Loucy (cell line): Measurements from ENCODE around the gene PPM1N.

Experiments
- H2AFZ ChIP-seq: fragments of 200-600 bp; sonication (generic); 2 replicates; pipeline ENCODE4 v1.6.0; 2016; ENCODE audit warnings: antibody characterized with exemption, mild to moderate bottlenecking, low read length, moderate library complexity
- H3F3A ChIP-seq: fragments of 200-600 bp; 2 replicates; pipeline ENCODE4 v1.6.0; 2016; ENCODE audit warnings: antibody characterized with exemption, low read depth, mild to moderate bottlenecking
- H3K27me3 ChIP-seq: fragments of 200-600 bp; sonication (generic); 2 replicates; pipeline ENCODE4 v1.6.1; 2014; ENCODE audit warnings: low read length, mild to moderate bottlenecking; ENCODE audit not compliant: insufficient read depth, poor library complexity, severe bottlenecking
- H3K36me3 ChIP-seq: fragments of 200-600 bp; sonication (generic); 2 replicates; pipeline ENCODE4 v1.6.1; 2016; ENCODE audit warnings: low read length; ENCODE audit not compliant: insufficient read depth
- H3K4me1 ChIP-seq: fragments of 200-600 bp; sonication (generic); 2 replicates; pipeline ENCODE4 v1.5.1; 2014; ENCODE audit warnings: low read length, mild to moderate bottlenecking; ENCODE audit not compliant: insufficient read depth, poor library complexity, severe bottlenecking
- H3K4me2 ChIP-seq: fragments of 200-600 bp; sonication (generic); 2 replicates; pipeline ENCODE4 v1.6.0; 2014; ENCODE audit warnings: antibody characterized with exemption, low read length, low read depth, mild to moderate bottlenecking; ENCODE audit not compliant: poor library complexity, severe bottlenecking
- H3K4me3 ChIP-seq: fragments of 200-600 bp; sonication (generic); 2 replicates; pipeline ENCODE4 v1.5.1; 2014; ENCODE audit warnings: low read length, mild to moderate bottlenecking, mixed read lengths; ENCODE audit not compliant: poor library complexity, severe bottlenecking
- H3K79me2 ChIP-seq: fragments of 200-600 bp; sonication (generic); 2 replicates; pipeline ENCODE4 v1.6.1; 2014; ENCODE audit warnings: low read length; ENCODE audit not compliant: insufficient read depth
- H3K9ac ChIP-seq: fragments of 200-600 bp; sonication (generic); 2 replicates; pipeline ENCODE4 v1.6.0; 2014; ENCODE audit warnings: mild to moderate bottlenecking, low read depth, low read length, moderate library complexity; ENCODE audit not compliant: poor library complexity, severe bottlenecking
- H3K9me2 ChIP-seq: fragments of 200-600 bp; sonication (generic); replicated peaks from 2 replicates; pipeline ENCODE4 v1.6.1; 2016; ENCODE audit warnings: low read depth, low read length, mixed read lengths
- H3K9me3 ChIP-seq: fragments of 200-600 bp; sonication (generic); 2 replicates; pipeline ENCODE4 v1.6.1; 2014; ENCODE audit warnings: mild to moderate bottlenecking, antibody characterized with exemption, low read length, low read depth; ENCODE audit not compliant: insufficient read depth
- H4K20me1 ChIP-seq: fragments of 200-600 bp; sonication (generic); 2 replicates; pipeline ENCODE4 v1.6.0; 2014; ENCODE audit warnings: antibody characterized with exemption, low read length, mild to moderate bottlenecking; ENCODE audit not compliant: insufficient read depth, poor library complexity, severe bottlenecking
- EZH2phosphoT487 ChIP-seq: fragments of 200-600 bp; IDR thresholded peaks from 2 replicates; pipeline ENCODE4 v1.6.1; 2018; ENCODE audit warnings: antibody characterized with exemption, mild to moderate bottlenecking, moderate library complexity, borderline replicate concordance
- TF ChIP-seq, protein P1 (sequence below): fragments of 200-600 bp; sonication (generic); conservative IDR thresholded peaks from 2 replicates; pipeline ENCODE4 v1.5.1; 2014; ENCODE audit warnings: mild to moderate bottlenecking, antibody characterized with exemption, low read length

Gene PPM1N

DNA sequence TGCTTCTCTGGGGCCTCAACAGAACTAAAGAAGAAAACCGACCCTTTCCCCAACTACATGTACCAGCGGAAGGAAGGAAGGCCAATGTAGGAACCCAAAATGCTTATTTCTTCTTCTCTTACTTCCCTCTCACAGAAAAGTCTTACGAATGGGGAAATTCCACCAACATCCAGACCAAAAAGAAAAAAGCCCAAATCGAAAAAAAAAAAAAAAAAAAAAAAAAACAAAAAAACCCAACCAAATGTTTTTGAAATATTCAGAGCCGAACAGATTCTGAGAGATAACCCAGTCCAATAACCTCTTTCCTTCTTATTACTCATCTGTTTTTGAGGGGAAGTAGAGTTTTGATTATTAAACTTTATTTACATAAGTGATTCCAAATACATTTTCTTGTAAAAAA, 3.9 kb downstream of the PPM1N start:
- Histone ChIP-seq H3K9me2 (no peaks in the 10 kb centered on the region), H4K20me1 (no peaks in the 10 kb centered on the region), H3K4me1 (peaks cover 17% of the 10 kb centered on the region), H3K9me3 (no peaks in the 10 kb centered on the region), H3K9ac (no peak overlapping the region), H3K36me3 (no peaks in the 10 kb centered on the region), H2AFZ (no peak overlapping the region), H3K4me3 (no peak overlapping the region), H3F3A (no peaks in the 10 kb centered on the region), H3K4me2 (no peak overlapping the region), H3K79me2 (peaks cover 5% of the 10 kb centered on the region; the same call in 1 of the 2 replicates), H3K27me3 (no peaks in the 10 kb centered on the region)
- TF ChIP-seq EZH2phosphoT487, result no peak
- TF ChIP-seq, protein P1, sequence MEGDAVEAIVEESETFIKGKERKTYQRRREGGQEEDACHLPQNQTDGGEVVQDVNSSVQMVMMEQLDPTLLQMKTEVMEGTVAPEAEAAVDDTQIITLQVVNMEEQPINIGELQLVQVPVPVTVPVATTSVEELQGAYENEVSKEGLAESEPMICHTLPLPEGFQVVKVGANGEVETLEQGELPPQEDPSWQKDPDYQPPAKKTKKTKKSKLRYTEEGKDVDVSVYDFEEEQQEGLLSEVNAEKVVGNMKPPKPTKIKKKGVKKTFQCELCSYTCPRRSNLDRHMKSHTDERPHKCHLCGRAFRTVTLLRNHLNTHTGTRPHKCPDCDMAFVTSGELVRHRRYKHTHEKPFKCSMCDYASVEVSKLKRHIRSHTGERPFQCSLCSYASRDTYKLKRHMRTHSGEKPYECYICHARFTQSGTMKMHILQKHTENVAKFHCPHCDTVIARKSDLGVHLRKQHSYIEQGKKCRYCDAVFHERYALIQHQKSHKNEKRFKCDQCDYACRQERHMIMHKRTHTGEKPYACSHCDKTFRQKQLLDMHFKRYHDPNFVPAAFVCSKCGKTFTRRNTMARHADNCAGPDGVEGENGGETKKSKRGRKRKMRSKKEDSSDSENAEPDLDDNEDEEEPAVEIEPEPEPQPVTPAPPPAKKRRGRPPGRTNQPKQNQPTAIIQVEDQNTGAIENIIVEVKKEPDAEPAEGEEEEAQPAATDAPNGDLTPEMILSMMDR, result no peak

DNA sequence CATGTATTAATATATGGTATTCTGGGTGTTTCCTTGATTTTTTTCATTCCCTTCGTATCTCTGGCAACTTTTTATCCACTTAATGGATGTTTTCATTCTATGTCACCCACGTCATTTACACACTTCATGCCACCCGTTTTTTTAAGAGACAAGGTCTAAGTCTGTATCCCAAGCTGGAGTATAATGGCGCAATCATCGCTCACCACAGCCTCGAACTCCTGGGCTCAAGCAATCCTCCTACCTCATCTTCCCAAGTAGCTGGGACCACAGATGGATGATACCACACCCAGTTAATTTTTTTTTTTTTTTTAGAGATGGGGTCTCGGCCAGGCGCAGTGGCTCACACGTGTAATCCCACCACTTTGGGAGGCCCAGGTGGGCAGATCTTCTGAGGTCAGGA, 5.7 kb downstream of the PPM1N start:
- Histone ChIP-seq H3K79me2 (peaks cover 20% of the 10 kb centered on the region), H3K9me2 (no peaks in the 10 kb centered on the region), H3K4me2 (no peak overlapping the region), H3K27me3 (peaks cover 13% of the 10 kb centered on the region), H3F3A (no peaks in the 10 kb centered on the region), H3K9ac (no peak overlapping the region), H3K4me1 (peaks cover 13% of the 10 kb centered on the region), H2AFZ (no peak overlapping the region), H3K4me3 (no peak overlapping the region), H4K20me1 (peaks cover 13% of the 10 kb centered on the region), H3K36me3 (0 out of 2 replicates have a peak, but pooled peaks cover 4% of the 10 kb centered on the region), H3K9me3 (no peaks in the 10 kb centered on the region)
- TF ChIP-seq EZH2phosphoT487, result no peak
- TF ChIP-seq, protein P1, result no peak

DNA sequence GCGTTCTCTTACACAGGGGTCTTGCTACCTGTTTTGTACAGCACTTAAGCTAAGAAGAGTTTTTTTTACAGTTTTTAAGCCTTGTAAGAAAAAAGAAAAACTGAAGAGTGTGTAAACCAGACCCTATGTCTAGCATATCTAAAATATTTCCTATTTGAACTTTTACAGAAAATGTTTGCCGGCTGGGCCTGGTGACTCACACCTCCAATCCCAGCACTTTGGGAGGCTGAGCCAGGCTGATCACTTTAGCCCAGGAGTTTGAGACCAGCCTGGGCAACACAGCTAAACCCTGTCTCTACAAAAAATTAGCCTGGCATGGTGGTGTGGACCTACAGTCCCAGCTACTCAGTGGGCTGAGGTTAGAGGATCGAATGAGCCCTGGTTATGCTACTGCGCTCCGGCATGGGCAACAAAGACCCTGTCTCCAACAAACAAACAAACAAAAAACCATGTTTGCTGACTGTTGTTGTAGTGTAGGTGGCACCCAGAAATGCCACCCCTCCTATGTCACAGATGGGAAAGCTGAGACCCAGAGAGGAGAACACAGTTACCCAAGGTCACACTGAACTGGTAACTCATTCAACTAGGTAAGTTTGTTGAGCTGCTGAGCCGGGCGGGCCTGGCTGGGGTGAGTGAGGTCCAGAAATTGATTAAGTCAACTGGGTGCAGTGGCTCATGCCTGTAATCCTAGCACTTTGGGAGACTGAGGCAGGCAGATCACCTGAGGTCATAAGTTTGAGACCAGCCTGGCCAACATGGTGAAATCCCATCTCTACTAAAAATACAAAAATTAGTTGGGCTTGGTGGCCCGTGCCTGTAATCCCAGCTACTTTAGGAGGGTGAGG, 7.1 kb downstream of the PPM1N start:
- Histone ChIP-seq H3K4me3 (peak overlapping the region; percentile 99), H3K9me3 (no peaks in the 10 kb centered on the region), H3K9me2 (no peaks in the 10 kb centered on the region), H2AFZ (no peak overlapping the region), H3K36me3 (0 out of 2 replicates have a peak, but pooled peaks cover 4% of the 10 kb centered on the region), H3K4me2 (peak overlapping the region; percentile 88), H4K20me1 (peaks cover 24% of the 10 kb centered on the region), H3F3A (no peaks in the 10 kb centered on the region), H3K9ac (peak overlapping the region; percentile 100), H3K79me2 (peaks cover 35% of the 10 kb centered on the region), H3K4me1 (peaks cover 18% of the 10 kb centered on the region), H3K27me3 (peaks cover 13% of the 10 kb centered on the region)
- TF ChIP-seq EZH2phosphoT487, result no peak
- TF ChIP-seq, protein P1, result no peak
